HEK293 (cell line): Measurements from ENCODE around the gene CKS2.

Source experiments
- PRDM1 ChIP-seq: fragments of 450-650 bp; formaldehyde crosslinking; IDR thresholded peaks from 2 replicates; pipeline ENCODE4; 2016; ENCODE audit warnings: missing biosample characterization, missing genetic modification characterization
- ZNF24 ChIP-seq: fragments of 450-650 bp; formaldehyde crosslinking; IDR thresholded peaks from 2 replicates; pipeline ENCODE4 v1.5.1; 2016; ENCODE audit warnings: missing biosample characterization, missing genetic modification characterization
- ZNF274 ChIP-seq, 2 experiments: fragments of 200-500 bp in 1 of 2; fragments of 450-650 bp in 1 of 2; sonication (Bioruptor generic) in 1 of 2; formaldehyde crosslinking in 1 of 2; IDR thresholded peaks; 2 replicates each; pipeline versions ENCODE4 v1.5.1 to v1.6.1; 2014 to 2016; ENCODE audit warnings: borderline replicate concordance in 1 of 2, inconsistent platforms in 1 of 2, low read length in 1 of 2, missing biosample characterization in 1 of 2, missing genetic modification characterization in 1 of 2
- ZNF473 ChIP-seq: fragments of 450-650 bp; formaldehyde crosslinking; IDR thresholded peaks from 2 replicates; pipeline ENCODE4 v1.5.1; 2017; ENCODE audit warnings: missing biosample characterization, missing genetic modification characterization
- ZNF654 ChIP-seq: fragments of 450-650 bp; formaldehyde crosslinking; IDR thresholded peaks from 2 replicates; pipeline ENCODE4 v1.5.1; 2016; ENCODE audit warnings: low read depth, missing biosample characterization, missing genetic modification characterization
- ZNF701 ChIP-seq: fragments of 450-650 bp; formaldehyde crosslinking; IDR thresholded peaks from 2 replicates; pipeline ENCODE4 v1.5.1; 2016; ENCODE audit warnings: missing biosample characterization, missing genetic modification characterization
- TF ChIP-seq, protein P1 (sequence below): fragments of 450-650 bp; formaldehyde crosslinking; IDR thresholded peaks from 2 replicates; pipeline ENCODE4 v1.5.1; 2016; ENCODE audit warnings: missing biosample characterization, missing genetic modification characterization

DNA sequence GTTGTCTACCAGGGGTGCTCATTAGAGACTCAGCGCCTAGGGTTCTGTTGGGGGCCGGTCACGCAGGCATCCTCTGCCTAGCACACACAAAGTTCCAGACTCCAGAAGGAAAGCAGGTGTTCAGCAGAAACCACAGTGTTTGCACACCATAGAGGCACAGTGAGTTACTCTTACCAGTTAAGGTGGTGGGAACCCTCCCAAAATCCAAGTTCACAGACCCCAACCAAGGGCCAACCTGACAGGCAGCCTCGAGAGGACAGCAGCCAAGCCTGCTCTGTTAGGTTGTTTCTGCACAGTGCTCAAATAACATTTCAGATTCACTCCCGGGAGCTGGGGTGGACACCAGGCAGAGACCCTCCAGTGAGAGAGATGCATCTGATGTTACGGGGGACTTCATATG, 43.5 kb downstream of the CKS2 start:
- TF ChIP-seq, protein P1, sequence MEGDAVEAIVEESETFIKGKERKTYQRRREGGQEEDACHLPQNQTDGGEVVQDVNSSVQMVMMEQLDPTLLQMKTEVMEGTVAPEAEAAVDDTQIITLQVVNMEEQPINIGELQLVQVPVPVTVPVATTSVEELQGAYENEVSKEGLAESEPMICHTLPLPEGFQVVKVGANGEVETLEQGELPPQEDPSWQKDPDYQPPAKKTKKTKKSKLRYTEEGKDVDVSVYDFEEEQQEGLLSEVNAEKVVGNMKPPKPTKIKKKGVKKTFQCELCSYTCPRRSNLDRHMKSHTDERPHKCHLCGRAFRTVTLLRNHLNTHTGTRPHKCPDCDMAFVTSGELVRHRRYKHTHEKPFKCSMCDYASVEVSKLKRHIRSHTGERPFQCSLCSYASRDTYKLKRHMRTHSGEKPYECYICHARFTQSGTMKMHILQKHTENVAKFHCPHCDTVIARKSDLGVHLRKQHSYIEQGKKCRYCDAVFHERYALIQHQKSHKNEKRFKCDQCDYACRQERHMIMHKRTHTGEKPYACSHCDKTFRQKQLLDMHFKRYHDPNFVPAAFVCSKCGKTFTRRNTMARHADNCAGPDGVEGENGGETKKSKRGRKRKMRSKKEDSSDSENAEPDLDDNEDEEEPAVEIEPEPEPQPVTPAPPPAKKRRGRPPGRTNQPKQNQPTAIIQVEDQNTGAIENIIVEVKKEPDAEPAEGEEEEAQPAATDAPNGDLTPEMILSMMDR, result no peak
- no peak for TF ChIP-seq PRDM1 (tag by site-specific recombination)
- TF ChIP-seq ZNF701 (tag by site-specific recombination), result no peak
- no peak for TF ChIP-seq ZNF24 (tag by site-specific recombination)
- no peak for TF ChIP-seq ZNF654 (tag by site-specific recombination)
- no peak for TF ChIP-seq ZNF473 (tag by site-specific recombination)
- TF ChIP-seq ZNF274 (IDR thresholded peaks at IDR 0.05; ENCODE audit: low read length), result no peak
- no peak for TF ChIP-seq ZNF274 (tag by site-specific recombination; IDR thresholded peaks at IDR 0.05; ENCODE audit: borderline replicate concordance)
